GM19351 (cell line): ENCODE measurements around the gene DPH6.
A peak's percentile ranks its signal among the peaks of the same experiment; 100 is the strongest.

Experiments used
- ATAC-seq: cut with Tn5 transposase; IDR thresholded peaks from one replicate; pipeline ENCODE4 v1.9.1; 2021; ENCODE audit warnings: mild to moderate bottlenecking, moderate library complexity; ENCODE audit not compliant: unreplicated experiment

Gene DPH6

GRCh38 chr15:35545316-35545823 is 595 bp downstream of the DPH6 start:
- ATAC-seq, result peak; percentile 19

GRCh38 chr15:35540885-35541284 is 5.1 kb downstream of the DPH6 start:
- no peak for ATAC-seq

- ATAC-seq, result no peak
Observed at GRCh38 chr15:35540021-35540420, 5.9 kb downstream of the DPH6 start.

GRCh38 chr15:35535365-35535916 is 10.5 kb downstream of the DPH6 start:
- ATAC-seq, result no peak

- no peak for ATAC-seq
Observed at GRCh38 chr15:35533130-35534110, 12.5 kb downstream of the DPH6 start.

- no peak for ATAC-seq
Observed at GRCh38 chr15:35530698-35531097, 15.3 kb downstream of the DPH6 start.

GRCh38 chr15:35529784-35530183 is 16.2 kb downstream of the DPH6 start:
- ATAC-seq, result no peak

- no peak for ATAC-seq
Observed at GRCh38 chr15:35522061-35522460, 23.9 kb downstream of the DPH6 start.

GRCh38 chr15:35519541-35520149 is 26.3 kb downstream of the DPH6 start:
- peak; percentile 70 for ATAC-seq

- ATAC-seq, result no peak
Observed at GRCh38 chr15:35519052-35519451, 26.9 kb downstream of the DPH6 start.

- no peak for ATAC-seq
Observed at GRCh38 chr15:35514759-35515158, 31.2 kb downstream of the DPH6 start.

GRCh38 chr15:35507932-35508638 is 37.9 kb downstream of the DPH6 start:
- no peak for ATAC-seq

- no peak for ATAC-seq
Observed at GRCh38 chr15:35506272-35506870, 39.6 kb downstream of the DPH6 start.

- peak; percentile 43 for ATAC-seq
Observed at GRCh38 chr15:35505809-35506208, 40.2 kb downstream of the DPH6 start.

GRCh38 chr15:35505141-35505540 is 40.8 kb downstream of the DPH6 start:
- ATAC-seq, result no peak

- no peak for ATAC-seq
Observed at GRCh38 chr15:35499723-35500122, 46.2 kb downstream of the DPH6 start.

- ATAC-seq, result peak; percentile 99
Observed at GRCh38 chr15:35496585-35496984, 49.4 kb downstream of the DPH6 start.

GRCh38 chr15:35495080-35495479 is 50.9 kb downstream of the DPH6 start:
- ATAC-seq, result no peak

- ATAC-seq, result no peak
Observed at GRCh38 chr15:35491999-35492398, 54.0 kb downstream of the DPH6 start.

GRCh38 chr15:35491173-35491572 is 54.8 kb downstream of the DPH6 start:
- no peak for ATAC-seq

- ATAC-seq, result no peak
Observed at GRCh38 chr15:35490511-35490910, 55.5 kb downstream of the DPH6 start.
